HCT116 (cell line): Measurements from ENCODE around the gene COL1A1.

ENCODE experiments used
- EZH2phosphoT487 ChIP-seq: fragments of 200-600 bp; IDR thresholded peaks from 2 replicates; pipeline ENCODE4 v1.6.1; 2018; ENCODE audit warnings: antibody characterized with exemption, borderline replicate concordance
- JUND ChIP-seq: IDR thresholded peaks from 2 replicates; pipeline ENCODE4 v1.6.1; 2012
- POLR2A ChIP-seq: IDR thresholded peaks from 2 replicates; pipeline ENCODE4 v1.7.0; 2011; ENCODE audit warnings: borderline replicate concordance; ENCODE audit not compliant: insufficient read depth, insufficient read length; ENCODE audit errors: extremely low read depth
- RAD21 ChIP-seq: IDR thresholded peaks from 2 replicates; pipeline ENCODE4 v1.6.1; 2012; ENCODE audit warnings: low read depth, mild to moderate bottlenecking
- YY1 ChIP-seq: IDR thresholded peaks from 2 replicates; pipeline ENCODE4 v1.6.1; 2011; ENCODE audit warnings: low read length, low read depth, moderate library complexity, mild to moderate bottlenecking; ENCODE audit not compliant: insufficient replicate concordance; ENCODE audit errors: extremely low read depth
- ZFX ChIP-seq: fragments of 450-650 bp; IDR thresholded peaks from 2 replicates; pipeline ENCODE4 v1.6.1; 2017
- ZNF274 ChIP-seq: fragments of 200-500 bp; sonication (Bioruptor generic); IDR thresholded peaks from 2 replicates; pipeline ENCODE4 v1.6.1; 2014; ENCODE audit warnings: mild to moderate bottlenecking, low read depth, low read length, inconsistent platforms
- TF ChIP-seq, protein P1 (sequence below), 3 experiments: fragments of 200-600 bp in 1 of 3; sonication (generic) in 1 of 3; IDR thresholded peaks in 2 of 3; conservative IDR thresholded peaks in 1 of 3; 2 replicates each; pipeline ENCODE4 v1.5.1; 2012 to 2017; ENCODE audit warnings: low read depth in 2 of 3, low read length in 2 of 3, antibody characterized with exemption in 1 of 3, borderline replicate concordance in 1 of 3, control low read depth in 1 of 3, mild to moderate bottlenecking in 1 of 3, mixed read lengths in 1 of 3, mixed run types in 1 of 3, moderate library complexity in 1 of 3; ENCODE audit not compliant: insufficient read depth in 1 of 3
- TF ChIP-seq, protein P2 (sequence below): IDR thresholded peaks from 2 replicates; pipeline ENCODE4 v1.6.1; 2012
- TF ChIP-seq, protein P3 (sequence below): IDR thresholded peaks from 2 replicates; pipeline ENCODE4 v1.6.1; 2012; ENCODE audit warnings: low read depth

DNA sequence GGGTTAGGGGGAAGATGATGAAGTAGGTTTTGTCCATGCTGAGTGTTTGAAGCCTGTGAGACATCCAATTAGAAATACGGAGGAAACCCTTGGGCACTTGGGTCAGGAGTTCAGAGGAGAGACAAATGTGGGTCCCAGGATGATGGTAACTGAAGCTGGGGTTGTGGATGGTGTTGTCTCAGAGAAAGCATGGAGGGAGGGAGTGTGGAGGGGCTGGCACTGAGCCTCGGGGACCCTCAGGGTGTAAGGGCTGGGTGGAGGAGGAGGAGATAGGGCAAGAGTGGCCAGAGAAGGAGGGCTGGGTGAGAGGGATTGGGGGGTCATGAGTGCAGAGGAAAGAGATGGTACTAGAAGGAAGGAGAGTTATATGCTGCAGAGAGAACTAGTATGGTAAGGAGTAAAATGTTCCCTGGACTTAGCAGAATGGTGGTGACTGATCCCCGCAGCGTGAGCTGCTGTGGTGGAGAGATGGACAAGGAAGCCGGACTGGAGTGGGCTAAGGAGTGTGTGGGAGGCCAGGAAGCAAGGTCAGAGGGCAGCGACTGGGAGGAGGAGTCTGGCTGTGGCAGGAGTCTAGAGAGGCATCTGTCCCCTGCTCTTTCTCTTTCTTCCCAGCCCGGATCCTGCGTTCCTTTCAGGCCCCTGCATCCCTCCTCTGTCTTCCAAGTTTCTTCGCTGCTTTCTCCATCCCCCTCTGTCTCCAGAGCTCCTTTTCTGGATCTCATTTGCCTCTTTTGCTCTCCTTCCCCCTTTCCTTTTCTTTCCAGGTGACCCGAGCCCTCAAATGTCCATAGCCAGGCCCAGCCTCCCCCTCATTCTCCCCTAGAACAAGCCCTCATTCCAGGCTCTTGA is 3.9 kb upstream of the COL1A1 start:
- TF ChIP-seq POLR2A (no peak), JUND (no peak), ZNF274 (no peak), ZFX (no peak), YY1 (no peak), RAD21 (no peak), EZH2phosphoT487 (no peak)
- TF ChIP-seq, protein P1, sequence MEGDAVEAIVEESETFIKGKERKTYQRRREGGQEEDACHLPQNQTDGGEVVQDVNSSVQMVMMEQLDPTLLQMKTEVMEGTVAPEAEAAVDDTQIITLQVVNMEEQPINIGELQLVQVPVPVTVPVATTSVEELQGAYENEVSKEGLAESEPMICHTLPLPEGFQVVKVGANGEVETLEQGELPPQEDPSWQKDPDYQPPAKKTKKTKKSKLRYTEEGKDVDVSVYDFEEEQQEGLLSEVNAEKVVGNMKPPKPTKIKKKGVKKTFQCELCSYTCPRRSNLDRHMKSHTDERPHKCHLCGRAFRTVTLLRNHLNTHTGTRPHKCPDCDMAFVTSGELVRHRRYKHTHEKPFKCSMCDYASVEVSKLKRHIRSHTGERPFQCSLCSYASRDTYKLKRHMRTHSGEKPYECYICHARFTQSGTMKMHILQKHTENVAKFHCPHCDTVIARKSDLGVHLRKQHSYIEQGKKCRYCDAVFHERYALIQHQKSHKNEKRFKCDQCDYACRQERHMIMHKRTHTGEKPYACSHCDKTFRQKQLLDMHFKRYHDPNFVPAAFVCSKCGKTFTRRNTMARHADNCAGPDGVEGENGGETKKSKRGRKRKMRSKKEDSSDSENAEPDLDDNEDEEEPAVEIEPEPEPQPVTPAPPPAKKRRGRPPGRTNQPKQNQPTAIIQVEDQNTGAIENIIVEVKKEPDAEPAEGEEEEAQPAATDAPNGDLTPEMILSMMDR (IDR thresholded peaks at IDR 0.05 in 2 of 3, conservative IDR thresholded peaks at IDR 0.05 in 1 of 3; ENCODE audit: borderline replicate concordance in 1 of 3, insufficient read depth in 1 of 3, low read depth in 2 of 3, low read length in 2 of 3) = no peak
- TF ChIP-seq, protein P2, sequence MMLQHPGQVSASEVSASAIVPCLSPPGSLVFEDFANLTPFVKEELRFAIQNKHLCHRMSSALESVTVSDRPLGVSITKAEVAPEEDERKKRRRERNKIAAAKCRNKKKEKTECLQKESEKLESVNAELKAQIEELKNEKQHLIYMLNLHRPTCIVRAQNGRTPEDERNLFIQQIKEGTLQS = no peak
- TF ChIP-seq, protein P3, sequence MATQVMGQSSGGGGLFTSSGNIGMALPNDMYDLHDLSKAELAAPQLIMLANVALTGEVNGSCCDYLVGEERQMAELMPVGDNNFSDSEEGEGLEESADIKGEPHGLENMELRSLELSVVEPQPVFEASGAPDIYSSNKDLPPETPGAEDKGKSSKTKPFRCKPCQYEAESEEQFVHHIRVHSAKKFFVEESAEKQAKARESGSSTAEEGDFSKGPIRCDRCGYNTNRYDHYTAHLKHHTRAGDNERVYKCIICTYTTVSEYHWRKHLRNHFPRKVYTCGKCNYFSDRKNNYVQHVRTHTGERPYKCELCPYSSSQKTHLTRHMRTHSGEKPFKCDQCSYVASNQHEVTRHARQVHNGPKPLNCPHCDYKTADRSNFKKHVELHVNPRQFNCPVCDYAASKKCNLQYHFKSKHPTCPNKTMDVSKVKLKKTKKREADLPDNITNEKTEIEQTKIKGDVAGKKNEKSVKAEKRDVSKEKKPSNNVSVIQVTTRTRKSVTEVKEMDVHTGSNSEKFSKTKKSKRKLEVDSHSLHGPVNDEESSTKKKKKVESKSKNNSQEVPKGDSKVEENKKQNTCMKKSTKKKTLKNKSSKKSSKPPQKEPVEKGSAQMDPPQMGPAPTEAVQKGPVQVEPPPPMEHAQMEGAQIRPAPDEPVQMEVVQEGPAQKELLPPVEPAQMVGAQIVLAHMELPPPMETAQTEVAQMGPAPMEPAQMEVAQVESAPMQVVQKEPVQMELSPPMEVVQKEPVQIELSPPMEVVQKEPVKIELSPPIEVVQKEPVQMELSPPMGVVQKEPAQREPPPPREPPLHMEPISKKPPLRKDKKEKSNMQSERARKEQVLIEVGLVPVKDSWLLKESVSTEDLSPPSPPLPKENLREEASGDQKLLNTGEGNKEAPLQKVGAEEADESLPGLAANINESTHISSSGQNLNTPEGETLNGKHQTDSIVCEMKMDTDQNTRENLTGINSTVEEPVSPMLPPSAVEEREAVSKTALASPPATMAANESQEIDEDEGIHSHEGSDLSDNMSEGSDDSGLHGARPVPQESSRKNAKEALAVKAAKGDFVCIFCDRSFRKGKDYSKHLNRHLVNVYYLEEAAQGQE = no peak
